Glomerular endothelial cell (primary cell): ENCODE results near the gene IDUA. TPM values are rescaled to one million over a fixed set of nuclear protein-coding genes. Genes with fewer than 3 reads are reported as not detected.
"Not testable (repeated sequence)": the region's sequence is repeated elsewhere in the genome, so short reads cannot be mapped to it uniquely, and the experiment has no call there.

Experiments used
- DNase-seq: peaks from one replicate; pipeline ENCODE4 v3.0.0-alpha.2; 2011; ENCODE audit warnings: low read depth, low spot score; ENCODE audit errors: extremely low read depth
- total RNA-seq: library from RNA; depleted of rRNA; stranded (reverse); fragments of >200 nt; gene quantifications from 2 replicates; pipeline ENCODE4 v1.2.3, GENCODE V29; 2015

Gene IDUA
- 32.3 and 47.9 TPM in 2 replicates for total RNA-seq

DNA sequence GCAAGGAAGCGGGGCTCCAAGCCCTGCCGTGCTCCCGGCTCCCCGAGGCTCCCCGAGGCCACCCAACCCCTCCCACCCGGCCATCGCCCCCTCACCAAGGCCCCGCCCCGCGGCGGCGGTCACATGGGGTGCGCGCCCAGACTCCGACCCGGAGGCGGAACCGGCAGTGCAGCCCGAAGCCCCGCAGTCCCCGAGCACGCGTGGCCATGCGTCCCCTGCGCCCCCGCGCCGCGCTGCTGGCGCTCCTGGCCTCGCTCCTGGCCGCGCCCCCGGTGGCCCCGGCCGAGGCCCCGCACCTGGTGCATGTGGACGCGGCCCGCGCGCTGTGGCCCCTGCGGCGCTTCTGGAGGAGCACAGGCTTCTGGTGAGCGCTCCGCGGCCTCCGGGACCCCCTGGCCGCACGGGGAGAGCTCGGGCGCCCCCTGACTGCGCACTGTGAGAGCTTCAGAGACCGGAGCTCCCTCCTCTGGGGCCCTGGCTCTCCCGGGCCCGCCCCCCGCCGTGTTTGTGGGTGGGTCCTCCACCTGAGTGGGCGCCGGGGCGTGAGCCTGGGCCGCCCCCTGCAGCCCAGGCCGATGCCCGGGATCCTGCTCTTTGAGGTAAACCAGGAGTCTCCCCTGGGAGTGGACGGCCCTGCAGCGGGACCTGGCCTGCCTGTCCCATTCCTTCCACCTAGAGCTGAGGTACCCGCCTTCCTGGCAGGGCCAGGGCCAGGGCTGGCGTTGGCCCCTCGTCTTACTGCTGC lies at the start of gene IDUA:
Gene IDUA (plus strand): TSS at position 166 of the 745 bp plus-strand sequence. CDS start 41 bp downstream, at position 207.
- DNase-seq = no peak

DNA sequence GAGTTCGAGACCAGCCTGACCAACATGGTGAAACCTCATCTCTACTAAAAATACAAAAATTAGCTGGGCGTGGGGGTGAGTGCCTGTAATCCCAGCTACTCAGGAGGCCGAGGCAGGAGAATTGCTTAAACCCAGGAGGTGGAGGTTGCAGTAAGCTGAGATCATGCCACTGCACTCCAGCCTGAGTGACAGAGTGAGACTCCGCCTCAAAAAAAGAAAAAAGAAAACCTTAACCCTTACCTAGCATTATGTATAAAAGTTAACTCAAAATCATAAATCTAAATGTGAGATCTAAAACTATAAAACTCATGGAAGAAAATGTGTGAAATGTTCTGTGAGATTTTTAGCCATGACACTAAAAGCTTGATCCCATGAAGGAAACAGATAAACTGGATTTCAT lies 47.3 kb upstream of the IDUA start:
- not testable (repeated sequence) for DNase-seq

GRCh38 chr4:945274-946102 lies 41.4 kb upstream of the IDUA start:
- DNase-seq = no peak

DNA sequence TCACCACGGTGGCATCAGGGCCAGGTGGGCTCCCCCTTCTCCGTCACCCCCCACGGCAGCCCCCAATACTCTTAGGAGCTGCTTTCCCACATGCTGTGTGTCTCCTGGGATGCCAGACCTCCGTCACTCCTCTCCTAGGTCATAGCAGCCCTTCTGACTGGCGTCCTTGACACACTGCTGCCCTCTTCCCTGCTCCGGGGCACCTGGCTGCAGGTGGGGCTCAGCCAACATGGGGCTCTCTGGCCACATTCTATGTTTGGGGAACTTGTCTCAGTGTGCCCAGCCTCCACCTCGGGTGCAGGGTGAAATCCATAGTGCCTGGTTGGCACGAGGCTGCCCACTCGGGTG lies 40.8 kb upstream of the IDUA start:
- no peak for DNase-seq

DNA sequence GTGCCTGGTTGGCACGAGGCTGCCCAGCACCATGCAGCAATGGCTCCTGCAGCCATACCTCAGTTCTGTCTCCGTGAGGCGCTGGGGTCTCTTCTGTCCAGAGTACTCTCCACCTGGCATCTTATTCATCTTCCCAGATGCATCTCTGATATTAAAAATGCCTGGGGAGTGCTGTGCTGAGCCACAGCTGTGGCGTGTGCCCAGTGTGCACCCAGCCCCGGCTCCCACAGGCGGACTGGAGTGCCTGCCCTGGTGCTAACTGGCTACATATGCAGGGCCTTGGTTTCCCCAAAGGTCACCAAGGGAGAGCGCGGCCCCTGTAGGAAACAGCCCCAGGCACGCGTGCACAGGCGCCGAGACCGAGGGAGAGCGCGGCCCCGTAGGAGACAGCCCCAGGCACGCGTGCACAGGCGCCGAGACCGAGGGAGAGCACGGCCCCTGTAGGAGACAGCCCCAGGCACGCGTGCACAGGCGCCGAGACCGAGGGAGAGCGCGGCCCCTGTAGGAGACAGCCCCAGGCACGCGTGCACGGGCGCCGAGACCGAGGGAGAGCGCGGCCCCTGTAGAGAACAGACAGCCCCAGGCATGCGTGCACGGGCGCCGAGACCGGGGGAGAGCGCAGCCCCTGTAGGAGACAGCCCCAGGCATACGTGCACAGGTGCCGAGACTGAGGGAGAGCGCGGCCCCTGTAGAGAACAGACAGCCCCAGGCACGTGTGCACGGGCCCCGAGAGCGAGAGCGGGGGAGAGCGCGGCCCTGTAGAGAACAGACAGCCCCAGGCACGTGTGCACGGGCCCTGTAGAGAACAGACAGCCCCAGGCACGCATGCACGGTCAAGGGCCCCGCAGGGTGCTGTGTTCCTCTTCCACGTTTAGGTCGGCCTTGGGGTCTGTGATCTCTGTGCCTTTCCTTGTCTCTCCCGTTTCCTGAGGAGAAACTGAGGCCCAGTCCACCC lies 40.0 kb upstream of the IDUA start:
- no peak for DNase-seq

- DNase-seq = no peak
These were observed 39.3 kb upstream of the IDUA start for GRCh38 chr4:947491-947971.

- no peak for DNase-seq
These were observed 38.5 kb upstream of the IDUA start for GRCh38 chr4:948101-948935.

DNA sequence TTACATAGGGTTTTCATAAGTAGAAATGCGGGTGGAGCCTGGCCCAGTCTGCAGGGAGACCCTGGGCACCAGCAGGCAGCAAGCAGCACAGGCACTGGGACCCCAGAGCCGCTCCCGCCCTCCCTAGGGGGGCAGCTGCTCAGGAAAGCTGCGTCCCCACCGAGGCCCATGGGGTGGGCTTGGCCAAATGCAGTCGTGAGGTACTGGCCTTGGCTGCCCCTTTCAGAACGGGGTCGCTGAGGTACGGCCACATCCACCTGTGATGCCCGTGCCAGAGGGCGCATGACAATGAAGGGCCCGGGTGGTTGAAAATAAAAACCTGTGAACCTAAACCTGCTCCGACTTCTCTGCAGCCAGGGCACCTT lies 37.9 kb upstream of the IDUA start:
- DNase-seq = no peak

- DNase-seq = no peak
These were observed 37.2 kb upstream of the IDUA start for GRCh38 chr4:949656-950055.

- DNase-seq = no peak
These were observed 36.5 kb upstream of the IDUA start for GRCh38 chr4:950136-951020.

GRCh38 chr4:951186-951585 lies 35.7 kb upstream of the IDUA start:
- no peak for DNase-seq

DNA sequence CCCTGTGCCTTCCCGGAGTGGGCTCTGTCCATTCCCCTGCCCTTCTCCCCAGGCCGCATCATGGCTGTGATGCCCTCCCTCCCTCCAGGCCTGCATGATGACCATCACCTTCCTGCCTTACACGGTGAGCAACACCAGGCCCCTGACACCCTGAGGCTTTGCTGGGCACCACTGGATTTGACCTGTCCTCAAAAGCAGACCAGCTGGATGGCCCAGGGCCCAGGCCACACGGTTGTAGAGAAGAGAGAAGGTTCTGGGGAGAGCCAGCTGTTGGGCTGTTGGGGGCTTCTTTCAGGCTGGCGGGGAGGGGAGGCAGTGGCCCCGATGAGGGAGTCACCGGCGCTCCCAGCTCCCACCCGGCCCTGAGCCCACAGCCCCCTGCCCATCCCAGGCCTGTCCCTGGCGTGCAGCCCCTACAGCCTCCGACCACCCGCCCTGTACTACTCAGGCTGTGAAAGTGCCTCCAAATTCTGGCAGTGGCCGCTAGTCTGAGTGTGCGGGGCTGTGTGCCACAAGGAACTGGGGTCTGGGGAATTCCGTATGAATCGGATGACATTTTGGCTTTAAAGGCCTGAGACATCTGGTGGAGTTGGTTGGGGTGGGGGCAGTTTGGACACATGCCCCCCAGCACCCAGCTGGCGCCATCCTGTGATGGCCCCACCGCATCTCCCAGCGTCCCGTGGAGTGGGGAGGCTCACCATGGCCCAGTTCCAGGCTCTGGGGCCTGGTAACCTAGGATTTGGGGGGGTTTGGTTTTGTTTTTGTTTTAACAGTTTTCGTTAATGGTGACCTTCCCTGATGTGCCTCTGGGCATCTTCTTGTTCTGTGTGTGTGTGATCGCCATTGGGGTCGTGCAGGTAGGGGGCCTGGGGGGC lies 35.0 kb upstream of the IDUA start:
- DNase-seq = no peak

- no peak for DNase-seq
These were observed 33.8 kb upstream of the IDUA start for GRCh38 chr4:952881-953573.

DNA sequence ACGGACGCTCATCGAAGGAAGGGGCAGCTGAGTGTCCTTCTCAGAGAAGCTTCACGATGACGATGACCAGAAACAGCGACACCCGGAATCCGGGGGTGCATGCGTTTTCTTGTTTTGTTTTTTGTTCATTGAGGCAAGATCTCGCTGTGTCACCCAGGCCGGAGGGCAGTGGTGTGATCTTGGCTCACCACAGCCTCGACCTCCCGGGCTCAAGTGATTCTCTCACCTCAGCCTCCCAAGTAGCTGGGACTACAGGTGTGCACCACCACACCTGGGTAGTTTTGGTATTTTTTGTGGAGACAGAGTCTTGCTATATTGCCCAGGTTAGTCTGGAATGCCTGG lies 33.3 kb upstream of the IDUA start:
- no peak for DNase-seq

DNA sequence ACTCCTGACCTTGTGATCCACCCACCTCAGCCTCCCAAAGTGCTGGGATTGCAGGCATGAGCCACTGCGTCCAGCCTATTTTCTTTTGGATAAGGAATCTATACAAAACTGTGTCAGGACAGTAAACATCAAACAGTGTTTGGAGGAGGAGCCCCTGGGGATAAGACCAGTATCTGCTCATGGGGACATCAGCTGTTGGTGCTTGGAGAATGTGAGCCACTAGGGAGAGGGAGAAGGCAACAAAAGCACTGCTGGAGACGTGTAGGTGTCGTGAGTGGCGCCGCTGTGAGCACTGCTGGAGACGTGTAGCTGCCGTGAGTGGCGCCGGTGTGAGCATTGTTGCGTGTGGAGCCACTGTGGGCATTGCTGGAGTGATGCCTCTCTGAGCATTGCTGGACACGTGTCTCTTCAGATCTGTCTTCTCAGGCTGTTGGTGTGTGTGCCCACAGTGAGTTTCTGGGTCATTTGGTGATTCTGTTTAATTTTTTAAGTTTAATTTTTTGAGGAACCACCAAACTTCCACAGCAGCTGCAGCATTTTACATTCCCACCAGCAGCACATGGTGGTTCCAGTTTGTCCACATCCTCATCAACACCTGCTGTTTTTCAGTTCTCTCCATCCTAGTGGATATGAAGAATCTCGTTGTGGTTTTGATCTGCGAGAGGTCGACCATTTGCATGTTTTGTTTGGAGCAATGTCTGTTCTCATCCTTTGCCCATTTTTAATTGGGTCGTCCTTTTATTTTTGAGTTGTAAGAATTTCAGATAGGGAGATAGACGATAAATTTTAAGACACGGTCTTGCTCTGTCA lies 32.4 kb upstream of the IDUA start:
- DNase-seq = no peak

- no peak for DNase-seq
These were observed 31.5 kb upstream of the IDUA start for GRCh38 chr4:955161-955921.
